Right forelimb (tissue), 1 donor: Measurements from ENCODE around the gene ADGRE3.

ENCODE experiments used
- DNase-seq: peaks from one replicate; pipeline ENCODE4 v3.0.0-alpha.2; 2018

ADGRE3 gene

GRCh38 chr19:14674764-14675163 is at the start of gene ADGRE3:
TSS of gene ADGRE3 (minus strand) at chr19:14674844. CDS start at chr19:14674770, 74 bp downstream.
- no peak for DNase-seq

- DNase-seq, result no peak
Observed at GRCh38 chr19:14722127-14722526, 47.5 kb upstream of the ADGRE3 start.

GRCh38 chr19:14719162-14719561 is 44.5 kb upstream of the ADGRE3 start:
- no peak for DNase-seq

- no peak for DNase-seq
Observed at GRCh38 chr19:14718522-14719116, 44.0 kb upstream of the ADGRE3 start.

GRCh38 chr19:14715841-14716240 is 41.2 kb upstream of the ADGRE3 start:
- DNase-seq, result no peak

- DNase-seq, result no peak
Observed at GRCh38 chr19:14704450-14704849, 29.8 kb upstream of the ADGRE3 start.

GRCh38 chr19:14703833-14704232 is 29.2 kb upstream of the ADGRE3 start:
- no peak for DNase-seq

- no peak for DNase-seq
Observed at GRCh38 chr19:14700711-14701375, 26.2 kb upstream of the ADGRE3 start.

GRCh38 chr19:14699641-14700040 is 25.0 kb upstream of the ADGRE3 start:
- DNase-seq, result no peak

GRCh38 chr19:14695471-14695870 is 20.8 kb upstream of the ADGRE3 start:
- no peak for DNase-seq

- DNase-seq, result no peak
Observed at GRCh38 chr19:14694641-14695266, 20.1 kb upstream of the ADGRE3 start.

GRCh38 chr19:14689598-14690503 is 15.2 kb upstream of the ADGRE3 start, which contains the start of gene ZNF333:
TSS of gene ZNF333 (plus strand) at chr19:14690048. CDS start at chr19:14693492, 3,444 bp downstream.
- DNase-seq, result peak; percentile 95

- DNase-seq, result no peak
Observed at GRCh38 chr19:14686411-14686810, 11.8 kb upstream of the ADGRE3 start.

- no peak for DNase-seq
Observed at GRCh38 chr19:14683439-14683838, 8.8 kb upstream of the ADGRE3 start.

- DNase-seq, result no peak
Observed at GRCh38 chr19:14682084-14682483, 7.4 kb upstream of the ADGRE3 start.

- DNase-seq, result no peak
Observed at GRCh38 chr19:14678199-14678598, 3.6 kb upstream of the ADGRE3 start.

- no peak for DNase-seq
Observed at GRCh38 chr19:14677464-14677863, 2.8 kb upstream of the ADGRE3 start.

GRCh38 chr19:14676762-14677161 is 2.1 kb upstream of the ADGRE3 start:
- DNase-seq, result no peak

GRCh38 chr19:14673088-14673487 is 1.6 kb downstream of the ADGRE3 start:
- no peak for DNase-seq

GRCh38 chr19:14672188-14672872 is 2.3 kb downstream of the ADGRE3 start:
- DNase-seq, result no peak

- DNase-seq, result no peak
Observed at GRCh38 chr19:14670408-14670807, 4.2 kb downstream of the ADGRE3 start.

GRCh38 chr19:14669940-14670339 is 4.7 kb downstream of the ADGRE3 start:
- DNase-seq, result no peak
